HUES6 (cell line): Measurements from ENCODE around the gene EN1.

Source experiments
- H3K27ac ChIP-seq: 2 replicates; pipeline ENCODE4 v1.7.0; 2013; ENCODE audit warnings: low read depth, mild to moderate bottlenecking, low read length, inconsistent platforms
- H3K27me3 ChIP-seq: 2 replicates; pipeline ENCODE4 v1.6.1; 2013; ENCODE audit warnings: low read length; ENCODE audit not compliant: control insufficient read depth, insufficient read depth
- H3K36me3 ChIP-seq: 2 replicates; pipeline ENCODE4 v1.6.1; 2013; ENCODE audit warnings: low read length; ENCODE audit not compliant: control insufficient read depth, insufficient read depth
- H3K4me1 ChIP-seq: 2 replicates; pipeline ENCODE4 v1.6.1; 2013; ENCODE audit warnings: low read length; ENCODE audit not compliant: control insufficient read depth, insufficient read depth
- H3K4me3 ChIP-seq: 2 replicates; pipeline ENCODE4 v1.5.1; 2013; ENCODE audit warnings: low read depth, low read length
- H3K9ac ChIP-seq: one replicate; pipeline ENCODE4 v1.6.1; 2013; ENCODE audit warnings: mild to moderate bottlenecking, low read length
- H3K9me3 ChIP-seq: 2 replicates; pipeline ENCODE4 v1.6.1; 2013; ENCODE audit warnings: low read depth, low read length; ENCODE audit not compliant: control insufficient read depth, insufficient read depth

Gene EN1

DNA sequence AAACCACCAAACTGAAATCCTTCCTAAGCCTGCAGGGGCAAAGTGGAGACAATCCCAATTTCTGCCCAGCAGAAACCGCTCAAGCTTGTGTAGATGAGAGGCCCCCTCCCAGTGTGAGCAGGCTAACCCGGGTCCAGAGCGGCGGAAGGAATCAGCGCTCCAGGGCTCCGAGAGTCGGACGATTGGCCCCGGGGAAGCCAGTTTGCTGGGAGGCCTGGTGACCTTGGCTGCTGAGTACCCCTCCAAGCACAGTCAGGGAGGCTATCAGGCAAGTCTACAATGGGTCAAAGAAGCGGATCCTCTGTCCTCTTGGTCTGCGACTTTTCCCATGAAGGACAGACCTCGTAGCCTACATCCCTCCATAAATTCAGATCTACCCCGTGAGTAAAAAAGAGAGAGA is 16.8 kb upstream of the EN1 start:
- peaks cover 22% of the 10 kb centered on the region for H3K4me1 ChIP-seq
- H3K9me3 ChIP-seq = no peaks in the 10 kb centered on the region
- H3K4me3 ChIP-seq = no peak overlapping the region
- no peak overlapping the region for H3K9ac ChIP-seq
- H3K27me3 ChIP-seq = peaks cover 46% of the 10 kb centered on the region
- H3K27ac ChIP-seq = no peak overlapping the region
- H3K36me3 ChIP-seq = no peaks in the 10 kb centered on the region

DNA sequence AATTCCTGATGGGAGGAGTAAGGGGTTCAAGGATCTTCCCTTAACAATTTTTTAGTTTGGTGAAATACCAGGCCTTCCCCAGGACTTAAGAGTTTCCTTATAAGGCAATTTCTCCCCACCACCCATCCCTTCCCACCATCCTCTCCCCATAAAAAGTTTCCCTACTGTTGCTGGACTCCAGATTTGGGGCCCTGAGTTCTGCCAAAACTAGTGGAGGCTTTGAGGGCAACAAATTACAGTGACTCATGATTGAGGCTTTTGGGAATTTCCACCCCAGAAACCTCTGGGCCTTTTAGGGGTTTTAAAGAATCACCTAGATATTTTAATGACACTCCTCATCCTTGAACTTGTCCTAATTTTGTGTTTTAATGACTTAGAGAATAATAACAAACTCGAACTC is 14.3 kb upstream of the EN1 start:
- Histone ChIP-seq H3K9ac (no peak overlapping the region), H3K27ac (no peak overlapping the region), H3K4me3 (no peak overlapping the region), H3K27me3 (peaks cover 71% of the 10 kb centered on the region), H3K36me3 (no peaks in the 10 kb centered on the region), H3K4me1 (peaks cover 40% of the 10 kb centered on the region), H3K9me3 (no peaks in the 10 kb centered on the region)

DNA sequence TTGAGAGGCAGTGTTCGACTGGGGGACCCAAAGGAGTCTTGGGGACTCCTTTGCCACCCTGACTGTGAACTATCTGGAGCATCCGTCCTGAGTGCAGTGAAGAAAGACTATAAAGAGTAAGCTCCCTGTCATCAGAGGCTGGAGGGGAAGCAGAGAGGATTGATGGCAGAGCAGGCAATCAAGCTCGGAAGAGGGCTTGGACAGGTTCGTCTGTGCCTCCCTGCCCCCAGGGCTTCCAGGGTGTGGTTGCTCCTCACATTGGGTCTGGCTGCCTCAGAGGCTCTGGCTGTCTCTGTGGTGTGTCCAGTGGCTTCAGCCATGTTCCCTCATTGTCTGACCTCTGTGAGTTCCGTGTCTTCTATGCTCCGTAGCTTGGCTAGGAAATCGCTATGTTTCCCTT is 13.8 kb upstream of the EN1 start:
- Histone ChIP-seq H3K27ac (no peak overlapping the region), H3K9ac (no peak overlapping the region), H3K36me3 (no peaks in the 10 kb centered on the region), H3K9me3 (no peaks in the 10 kb centered on the region), H3K4me1 (peaks cover 40% of the 10 kb centered on the region), H3K27me3 (peaks cover 76% of the 10 kb centered on the region), H3K4me3 (no peak overlapping the region)

DNA sequence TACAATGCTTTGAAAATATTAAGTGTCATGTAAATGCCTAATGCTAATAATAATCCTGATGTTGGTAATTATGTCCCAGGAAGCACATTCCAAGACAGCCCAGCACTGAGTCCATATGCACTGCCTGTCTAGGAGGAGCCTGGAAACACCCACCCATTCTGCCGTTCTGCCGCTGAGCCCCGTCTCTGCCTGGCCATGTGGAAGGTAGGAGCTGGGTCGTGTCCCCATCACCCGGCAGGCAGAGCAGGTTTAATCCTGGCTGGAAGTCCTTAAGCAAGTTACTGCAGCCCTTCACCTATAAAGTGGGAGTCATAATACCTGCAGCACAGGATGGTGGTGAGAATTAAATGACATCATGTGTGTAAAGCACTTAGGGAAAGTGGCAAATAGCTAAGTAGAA is 13.1 kb upstream of the EN1 start:
- H3K27me3 ChIP-seq = peaks cover 83% of the 10 kb centered on the region
- H3K36me3 ChIP-seq = no peaks in the 10 kb centered on the region
- no peak overlapping the region for H3K27ac ChIP-seq
- no peak overlapping the region for H3K4me3 ChIP-seq
- no peak overlapping the region for H3K9ac ChIP-seq
- no peaks in the 10 kb centered on the region for H3K9me3 ChIP-seq
- H3K4me1 ChIP-seq = peaks cover 43% of the 10 kb centered on the region

DNA sequence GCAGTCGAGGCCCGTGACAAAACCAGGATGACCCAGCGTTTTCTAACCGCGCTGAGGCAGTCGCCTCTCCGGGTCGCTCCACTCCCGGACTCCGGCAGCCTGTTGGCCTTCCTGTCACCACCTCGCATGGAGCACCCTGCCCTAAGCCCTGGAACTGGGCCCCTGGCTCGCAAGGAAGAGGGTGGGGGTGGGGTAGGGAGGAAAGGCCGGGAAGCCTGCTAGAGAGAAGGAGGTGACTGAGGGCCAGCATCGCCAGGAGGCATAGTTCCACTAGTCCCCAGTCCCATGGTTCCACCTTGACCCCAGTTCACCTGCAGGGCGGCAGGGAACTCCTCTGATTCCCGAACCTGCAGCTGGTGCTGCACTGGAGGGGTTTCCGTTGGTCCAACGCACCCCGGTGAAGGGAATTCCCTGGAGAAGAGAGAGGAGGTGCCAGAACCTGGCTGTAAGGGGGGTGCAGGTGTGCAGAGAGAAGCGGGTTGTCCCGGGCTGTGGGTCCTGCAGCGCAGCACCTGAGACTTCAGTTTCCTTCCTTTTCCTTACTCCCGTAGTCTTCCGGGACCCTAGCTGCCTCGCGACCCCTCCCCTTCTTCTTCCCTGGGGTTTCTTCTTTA is 11.8 kb upstream of the EN1 start:
- H3K4me1 ChIP-seq = peaks cover 42% of the 10 kb centered on the region
- peaks cover 92% of the 10 kb centered on the region for H3K27me3 ChIP-seq
- H3K27ac ChIP-seq = no peak overlapping the region
- peak overlapping the region; percentile 51 for H3K4me3 ChIP-seq
- H3K9ac ChIP-seq = no peak overlapping the region
- H3K9me3 ChIP-seq = no peaks in the 10 kb centered on the region
- H3K36me3 ChIP-seq = no peaks in the 10 kb centered on the region

DNA sequence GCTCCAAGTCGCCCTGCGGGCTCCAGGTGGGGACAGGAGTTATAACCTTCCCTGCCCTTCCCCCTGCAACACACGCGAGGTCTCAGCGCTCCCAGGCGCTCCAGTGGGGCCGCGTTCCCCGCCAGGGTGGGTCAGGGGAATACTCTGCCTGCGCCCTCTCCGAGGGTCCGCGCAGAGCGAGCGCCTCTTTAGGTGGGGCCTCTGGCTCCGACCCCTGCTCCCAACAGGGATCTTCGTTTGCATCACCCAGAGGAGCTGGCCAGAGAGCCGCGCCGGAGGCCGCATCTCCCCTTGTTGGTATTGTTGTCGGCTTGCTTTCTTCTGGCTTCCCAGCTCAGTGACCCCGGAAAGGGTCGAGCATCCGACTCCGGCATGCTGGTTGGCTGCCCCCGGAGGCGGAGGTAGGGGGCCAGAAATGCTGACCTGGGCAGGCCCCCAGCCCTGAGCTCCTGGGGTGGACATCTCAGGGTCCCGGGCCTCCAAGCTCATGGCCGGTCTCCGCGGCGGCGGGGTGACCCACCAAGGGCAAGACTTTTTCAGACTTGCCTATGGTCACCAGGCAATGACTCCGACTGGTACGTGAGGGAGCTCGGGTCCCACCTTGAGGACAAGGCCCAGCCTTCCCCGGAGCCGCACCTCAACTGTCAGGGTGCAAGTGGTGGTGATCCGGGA is 11.2 kb upstream of the EN1 start:
- H3K4me3 ChIP-seq = peak overlapping the region; percentile 51
- peaks cover 48% of the 10 kb centered on the region for H3K4me1 ChIP-seq
- no peaks in the 10 kb centered on the region for H3K36me3 ChIP-seq
- no peak overlapping the region for H3K27ac ChIP-seq
- no peaks in the 10 kb centered on the region for H3K9me3 ChIP-seq
- no peak overlapping the region for H3K9ac ChIP-seq
- H3K27me3 ChIP-seq = peaks cover 94% of the 10 kb centered on the region

DNA sequence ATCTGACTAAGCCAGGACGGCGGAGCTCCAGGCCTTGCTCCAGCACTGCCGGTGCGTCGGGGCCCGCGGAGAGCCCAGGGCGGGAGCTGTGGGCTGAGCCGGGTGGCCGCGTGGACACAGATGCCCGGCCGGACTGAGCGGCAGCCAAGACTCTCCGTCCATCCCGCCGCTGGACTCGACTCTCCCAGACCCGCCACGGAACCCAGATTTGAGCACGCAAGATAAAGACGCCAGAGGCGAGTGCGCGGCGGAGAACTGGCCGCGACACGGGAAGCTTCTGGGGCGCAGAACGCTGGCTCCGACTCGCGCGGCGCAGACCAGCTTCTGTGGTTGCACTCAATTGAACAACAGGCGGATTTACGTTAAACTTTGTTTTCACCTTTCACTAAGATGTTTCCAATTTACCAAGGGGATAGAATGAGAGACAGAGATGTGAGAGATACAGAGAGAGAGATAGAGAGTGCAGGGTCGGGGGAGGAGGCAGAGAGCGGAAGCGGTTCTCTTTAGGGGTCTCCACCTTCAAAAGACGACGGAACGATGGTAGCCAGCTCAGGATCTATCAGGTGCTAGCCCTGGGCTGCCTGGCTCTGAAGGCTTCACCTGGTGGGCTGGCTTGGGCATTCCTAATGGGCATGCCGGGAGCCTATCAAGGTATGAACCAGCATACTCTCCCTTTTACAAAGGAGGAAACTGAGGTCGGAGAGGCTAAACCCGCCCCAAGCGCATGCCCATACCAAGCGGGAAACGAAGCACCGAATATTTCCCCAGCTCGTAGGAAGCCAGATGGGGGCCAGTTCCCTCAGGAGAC is 10.4 kb upstream of the EN1 start:
- Histone ChIP-seq H3K27ac (no peak overlapping the region), H3K4me1 (peaks cover 56% of the 10 kb centered on the region), H3K9ac (no peak overlapping the region), H3K36me3 (no peaks in the 10 kb centered on the region), H3K9me3 (no peaks in the 10 kb centered on the region), H3K27me3 (peaks cover 100% of the 10 kb centered on the region), H3K4me3 (peak overlapping the region; percentile 51)

DNA sequence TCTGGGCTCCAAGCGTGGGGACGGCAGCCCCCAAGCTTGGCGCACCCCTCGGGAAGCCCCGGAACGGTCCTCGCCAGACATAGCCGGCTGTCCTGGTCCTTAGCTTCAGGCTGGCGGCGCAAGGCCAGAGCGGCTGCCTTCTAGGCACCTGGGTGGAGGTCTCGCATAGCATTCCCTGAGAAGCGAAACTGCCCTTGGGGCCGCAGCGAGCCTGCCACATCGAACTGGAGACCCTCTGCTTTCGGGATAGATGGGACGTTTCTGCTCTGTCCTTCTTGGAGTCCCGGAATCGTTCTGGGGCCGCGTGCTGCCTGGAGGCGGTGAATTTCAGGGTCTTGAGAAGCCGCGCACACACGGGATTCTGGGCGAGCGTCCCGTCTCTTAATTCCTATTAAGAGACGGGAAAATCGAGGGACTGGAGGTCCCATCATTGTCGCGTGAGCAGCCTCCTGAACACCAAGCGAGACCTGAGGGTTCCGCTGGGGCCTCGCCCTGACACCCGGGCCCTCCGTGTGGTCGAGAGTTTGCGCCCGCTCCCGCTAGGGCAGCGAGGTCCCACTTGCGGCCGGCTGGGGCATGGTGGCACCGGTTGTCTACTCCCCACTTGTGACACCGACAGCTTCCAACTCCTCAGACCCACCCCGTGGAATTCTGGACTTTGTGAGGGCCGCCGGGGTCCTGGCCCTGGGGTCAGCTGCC is 9.7 kb upstream of the EN1 start:
- H3K27ac ChIP-seq = no peak overlapping the region
- H3K4me1 ChIP-seq = peaks cover 61% of the 10 kb centered on the region
- no peaks in the 10 kb centered on the region for H3K36me3 ChIP-seq
- H3K27me3 ChIP-seq = peaks cover 100% of the 10 kb centered on the region
- H3K4me3 ChIP-seq = peak overlapping the region; percentile 51
- no peaks in the 10 kb centered on the region for H3K9me3 ChIP-seq
- no peak overlapping the region for H3K9ac ChIP-seq

DNA sequence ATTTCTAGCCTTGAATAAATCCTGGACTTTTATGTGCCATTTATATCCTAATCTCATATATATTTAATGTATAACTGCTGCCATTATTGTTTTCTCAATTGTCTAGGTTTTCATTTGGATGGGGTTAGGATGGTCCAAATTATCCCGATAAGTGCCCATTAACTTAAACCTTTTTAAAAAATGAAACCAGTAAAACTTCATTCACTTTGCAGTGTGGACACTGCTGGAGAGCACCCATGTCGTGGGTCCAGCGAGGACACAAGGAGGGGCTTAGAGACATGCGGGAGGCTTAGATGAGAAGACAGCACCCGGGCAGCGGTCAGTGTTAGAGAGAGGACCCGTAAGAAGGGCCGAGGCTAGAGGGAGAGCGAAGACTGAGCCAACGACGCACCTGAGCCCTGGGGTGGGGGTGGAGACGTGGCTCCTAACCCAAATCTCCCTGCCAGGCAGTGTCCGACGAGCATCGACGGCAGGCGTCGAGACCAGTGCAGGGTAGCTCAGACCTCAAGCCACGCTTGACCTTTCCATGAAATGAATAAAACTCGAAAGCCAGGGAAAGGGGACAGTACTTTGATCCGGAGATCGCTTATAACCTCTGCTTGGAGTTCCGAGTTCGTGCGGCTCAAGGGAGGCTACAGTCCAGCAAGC is 9.0 kb upstream of the EN1 start:
- H3K9me3 ChIP-seq = no peaks in the 10 kb centered on the region
- H3K36me3 ChIP-seq = no peaks in the 10 kb centered on the region
- no peak overlapping the region for H3K9ac ChIP-seq
- H3K4me1 ChIP-seq = peaks cover 65% of the 10 kb centered on the region
- peaks cover 100% of the 10 kb centered on the region for H3K27me3 ChIP-seq
- no peak overlapping the region for H3K27ac ChIP-seq
- H3K4me3 ChIP-seq = peak overlapping the region; percentile 61; the same call in 1 of the 2 replicates

DNA sequence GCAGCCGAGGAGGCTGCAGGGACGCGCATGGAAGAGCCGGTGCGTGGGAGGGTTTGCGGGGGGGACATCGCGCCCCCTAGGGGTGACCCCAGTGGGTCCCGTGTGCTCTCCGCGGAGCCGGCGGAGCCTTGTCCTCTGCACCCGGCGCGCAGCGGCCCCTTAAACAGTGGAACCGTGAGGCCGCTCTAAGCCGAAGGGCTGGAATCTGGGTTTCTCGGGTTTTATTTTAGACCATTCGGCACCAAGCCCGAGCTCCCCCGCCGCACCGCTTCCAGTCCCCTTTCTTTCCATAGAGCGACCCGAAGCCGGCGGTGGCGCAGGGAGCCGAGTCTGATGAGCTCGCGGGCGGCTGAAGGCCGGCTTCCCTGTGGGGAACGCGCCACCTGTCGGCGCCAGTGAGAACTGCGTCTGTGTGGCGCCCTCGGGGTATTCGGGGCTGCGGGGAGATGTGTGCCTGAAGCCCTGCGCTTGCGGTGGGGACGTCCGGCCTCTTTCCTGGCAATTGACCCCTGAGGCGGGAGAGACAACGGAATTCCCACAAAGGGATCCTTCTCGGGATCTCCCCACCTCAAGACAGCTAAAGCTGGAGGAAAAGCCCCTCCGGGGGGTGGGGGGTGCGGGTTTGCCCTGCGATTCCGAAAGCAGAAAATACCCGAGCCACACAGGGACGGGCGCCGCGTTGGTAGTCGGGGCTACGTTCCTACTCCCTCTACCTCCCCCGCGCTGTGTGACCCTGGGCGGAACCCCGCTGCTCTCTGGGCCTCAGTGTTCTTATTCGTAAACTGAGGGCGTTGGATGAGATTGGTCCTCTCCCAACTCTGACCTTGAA is 8.2 kb upstream of the EN1 start:
- Histone ChIP-seq H3K9me3 (no peaks in the 10 kb centered on the region), H3K4me3 (peak overlapping the region; percentile 61), H3K27ac (no peak overlapping the region), H3K27me3 (peaks cover 100% of the 10 kb centered on the region), H3K36me3 (no peaks in the 10 kb centered on the region), H3K9ac (no peak overlapping the region), H3K4me1 (peaks cover 62% of the 10 kb centered on the region)
